DOHH2 (cell line): Measurements from ENCODE around the gene SULT1B1.

Experiments used
- H3F3A ChIP-seq: fragments of 200-600 bp; sonication (generic), shearing (Covaris generic); 2 replicates; pipeline ENCODE4 v1.6.0; 2016; ENCODE audit warnings: antibody characterized with exemption, mild to moderate bottlenecking; ENCODE audit not compliant: control insufficient read depth, insufficient read depth
- H3K27ac ChIP-seq: fragments of 200-600 bp; sonication (generic); 2 replicates; pipeline ENCODE4 v1.5.1; 2014; ENCODE audit warnings: low read depth, mild to moderate bottlenecking, low read length, moderate library complexity
- H3K27me3 ChIP-seq: fragments of 200-600 bp; sonication (generic); 2 replicates; pipeline ENCODE4 v1.6.1; 2014; ENCODE audit warnings: mild to moderate bottlenecking, low read length, mixed read lengths; ENCODE audit not compliant: control insufficient read depth
- H3K36me3 ChIP-seq: fragments of 200-600 bp; sonication (generic); 2 replicates; pipeline ENCODE4 v1.6.1; 2014; ENCODE audit warnings: mild to moderate bottlenecking, low read length, moderate library complexity, mixed read lengths; ENCODE audit not compliant: control insufficient read depth
- H3K4me1 ChIP-seq: fragments of 200-600 bp; sonication (generic); 2 replicates; pipeline ENCODE4 v1.6.1; 2014; ENCODE audit warnings: mild to moderate bottlenecking, low read length, mixed read lengths; ENCODE audit not compliant: control insufficient read depth
- H3K4me2 ChIP-seq: fragments of 200-600 bp; sonication (generic); 2 replicates; pipeline ENCODE4 v1.6.0; 2014; ENCODE audit warnings: mild to moderate bottlenecking, low read length, moderate library complexity
- H3K4me3 ChIP-seq: fragments of 200-600 bp; sonication (generic); 2 replicates; pipeline ENCODE4 v1.5.1; 2014; ENCODE audit warnings: mild to moderate bottlenecking, low read length, mixed read lengths
- H3K79me2 ChIP-seq: fragments of 200-600 bp; sonication (generic); 2 replicates; pipeline ENCODE4 v1.6.1; 2014; ENCODE audit warnings: mild to moderate bottlenecking, low read length, mixed read lengths; ENCODE audit not compliant: control insufficient read depth
- H3K9me2 ChIP-seq: fragments of 200-600 bp; sonication (generic); replicated peaks from 2 replicates; pipeline ENCODE4 v1.6.1; 2014; ENCODE audit warnings: mild to moderate bottlenecking, low read length, mixed read lengths; ENCODE audit not compliant: control insufficient read depth
- H3K9me3 ChIP-seq: fragments of 200-600 bp; sonication (generic); 2 replicates; pipeline ENCODE4 v1.6.1; 2014; ENCODE audit warnings: antibody characterized with exemption, low read length, mixed read lengths; ENCODE audit not compliant: control insufficient read depth, insufficient read depth
- H4K20me1 ChIP-seq: fragments of 200-600 bp; sonication (generic); 2 replicates; pipeline ENCODE4 v1.6.0; 2014; ENCODE audit warnings: low read depth, mild to moderate bottlenecking, antibody characterized with exemption, low read length, moderate library complexity; ENCODE audit not compliant: control insufficient read depth, insufficient read depth
- CTCF ChIP-seq: fragments of 200-600 bp; sonication (generic); IDR thresholded peaks from one replicate; pipeline ENCODE4 v1.5.1; 2014; ENCODE audit warnings: antibody characterized with exemption, mild to moderate bottlenecking, low read depth, low read length; ENCODE audit not compliant: poor library complexity, severe bottlenecking
- EZH2phosphoT487 ChIP-seq: fragments of 200-600 bp; sonication (generic); IDR thresholded peaks from 2 replicates; pipeline ENCODE4 v1.6.1; 2017; ENCODE audit warnings: borderline replicate concordance, mild to moderate bottlenecking, antibody characterized with exemption, low read length, moderate library complexity, mixed read lengths

The SULT1B1 gene

DNA sequence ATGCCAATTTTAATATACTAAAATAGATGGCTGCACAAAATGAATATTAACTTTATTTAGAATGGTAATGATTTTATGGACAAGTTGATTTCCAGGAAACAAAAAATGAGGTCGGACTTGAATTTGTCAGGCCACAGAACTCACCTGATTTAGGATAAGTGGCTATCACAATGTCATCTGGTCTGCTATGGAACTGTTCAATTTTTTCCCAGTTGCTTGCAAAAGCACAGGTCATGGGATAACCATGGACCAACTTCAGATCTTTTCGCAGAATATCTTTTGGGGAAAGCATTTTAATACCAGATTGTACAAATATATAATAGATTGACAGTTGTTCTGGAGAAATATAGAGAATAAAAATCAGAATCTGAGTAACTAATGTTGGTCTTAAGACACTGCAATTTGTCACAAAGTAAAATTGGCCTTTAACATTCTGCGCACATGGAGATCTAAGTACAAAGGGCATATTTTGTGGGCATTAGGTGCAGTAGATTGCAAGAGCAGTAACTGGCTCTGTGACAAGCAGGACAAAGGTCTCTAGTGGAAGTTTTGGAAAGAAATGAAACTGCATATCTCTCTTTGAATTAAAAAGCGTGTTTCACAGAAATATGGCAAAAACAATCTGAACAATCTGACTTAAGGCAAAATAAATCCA is 5.4 kb downstream of the SULT1B1 start:
- H3K4me1 ChIP-seq = peaks cover 2% of the 10 kb centered on the region; the same call in 1 of the 2 replicates
- no peaks in the 10 kb centered on the region for H4K20me1 ChIP-seq
- H3K36me3 ChIP-seq = no peaks in the 10 kb centered on the region
- no peaks in the 10 kb centered on the region for H3K79me2 ChIP-seq
- H3F3A ChIP-seq = no peaks in the 10 kb centered on the region
- H3K9me2 ChIP-seq = no peaks in the 10 kb centered on the region
- no peaks in the 10 kb centered on the region for H3K27me3 ChIP-seq
- H3K4me2 ChIP-seq = no peak overlapping the region
- H3K9me3 ChIP-seq = no peaks in the 10 kb centered on the region
- no peak overlapping the region for H3K27ac ChIP-seq
- H3K4me3 ChIP-seq = no peak overlapping the region
- TF ChIP-seq CTCF (no peak), EZH2phosphoT487 (no peak)

GRCh38 chr4:69753686-69754085 is 6.7 kb downstream of the SULT1B1 start:
- H3K79me2 ChIP-seq = no peaks in the 10 kb centered on the region
- no peak overlapping the region for H3K4me3 ChIP-seq
- no peak overlapping the region for H3K27ac ChIP-seq
- no peaks in the 10 kb centered on the region for H3F3A ChIP-seq
- no peaks in the 10 kb centered on the region for H3K9me3 ChIP-seq
- no peaks in the 10 kb centered on the region for H3K9me2 ChIP-seq
- H3K36me3 ChIP-seq = no peaks in the 10 kb centered on the region
- no peaks in the 10 kb centered on the region for H3K4me1 ChIP-seq
- no peak for TF ChIP-seq CTCF
- TF ChIP-seq EZH2phosphoT487 = no peak
- H3K4me2 ChIP-seq = no peak overlapping the region
- H3K27me3 ChIP-seq = no peaks in the 10 kb centered on the region
- no peaks in the 10 kb centered on the region for H4K20me1 ChIP-seq

DNA sequence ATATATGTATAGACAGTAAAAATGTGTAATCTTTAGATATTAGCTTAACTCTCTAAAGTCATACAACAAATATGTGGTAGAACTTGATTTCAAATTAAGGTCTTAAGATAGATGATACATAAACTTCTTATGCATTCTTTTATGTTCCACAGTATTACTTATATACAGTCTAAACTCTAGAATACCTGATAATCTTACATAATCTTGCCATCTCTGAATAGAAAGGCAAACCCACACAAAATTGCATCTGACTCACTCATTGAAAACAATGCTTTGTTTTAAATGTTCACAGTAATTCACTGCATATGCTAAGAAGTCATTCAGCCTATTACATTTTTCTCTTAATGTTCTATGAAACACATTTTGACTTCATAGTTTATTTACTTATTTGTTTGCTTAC is 10.1 kb downstream of the SULT1B1 start:
- H3K79me2 ChIP-seq = no peaks in the 10 kb centered on the region
- no peaks in the 10 kb centered on the region for H3K27me3 ChIP-seq
- H3K36me3 ChIP-seq = no peaks in the 10 kb centered on the region
- no peaks in the 10 kb centered on the region for H3K9me2 ChIP-seq
- TF ChIP-seq EZH2phosphoT487 (no peak), CTCF (no peak)
- no peaks in the 10 kb centered on the region for H3F3A ChIP-seq
- no peaks in the 10 kb centered on the region for H4K20me1 ChIP-seq
- no peaks in the 10 kb centered on the region for H3K9me3 ChIP-seq
- H3K4me2 ChIP-seq = no peak overlapping the region
- H3K4me1 ChIP-seq = no peaks in the 10 kb centered on the region
- no peak overlapping the region for H3K4me3 ChIP-seq
- no peak overlapping the region for H3K27ac ChIP-seq
